GM18517 (cell line): ENCODE measurements around the gene CPXM1.
"Not testable (repeated sequence)": the region's sequence is repeated elsewhere in the genome, so short reads cannot be mapped to it uniquely, and the experiment has no call there.

Source experiments
- ATAC-seq: cut with Tn5 transposase; IDR thresholded peaks from one replicate; pipeline ENCODE4 v1.9.1; 2021; ENCODE audit warnings: mild to moderate bottlenecking, moderate library complexity; ENCODE audit not compliant: unreplicated experiment

Gene CPXM1

DNA sequence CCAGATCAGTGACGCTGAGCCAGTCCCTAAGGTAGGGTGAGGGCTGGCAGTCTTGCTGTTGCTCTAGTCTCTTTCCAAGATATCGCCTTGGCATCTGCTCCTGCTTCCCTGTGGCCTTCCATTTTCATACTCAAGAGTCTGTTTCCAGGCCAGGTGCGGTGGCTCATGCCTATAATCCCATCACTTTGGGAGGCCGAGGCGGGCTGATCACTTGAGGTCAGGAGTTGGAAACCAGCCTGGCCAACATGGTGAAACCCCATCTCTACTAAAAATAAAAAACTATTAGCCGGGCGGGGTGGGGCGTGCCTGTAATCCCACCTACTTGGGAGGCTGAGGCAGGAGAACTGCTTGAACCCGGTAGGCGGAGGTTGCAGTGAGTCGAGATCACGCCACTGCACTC, 30.3 kb downstream of the CPXM1 start:
- not testable (repeated sequence) for ATAC-seq

DNA sequence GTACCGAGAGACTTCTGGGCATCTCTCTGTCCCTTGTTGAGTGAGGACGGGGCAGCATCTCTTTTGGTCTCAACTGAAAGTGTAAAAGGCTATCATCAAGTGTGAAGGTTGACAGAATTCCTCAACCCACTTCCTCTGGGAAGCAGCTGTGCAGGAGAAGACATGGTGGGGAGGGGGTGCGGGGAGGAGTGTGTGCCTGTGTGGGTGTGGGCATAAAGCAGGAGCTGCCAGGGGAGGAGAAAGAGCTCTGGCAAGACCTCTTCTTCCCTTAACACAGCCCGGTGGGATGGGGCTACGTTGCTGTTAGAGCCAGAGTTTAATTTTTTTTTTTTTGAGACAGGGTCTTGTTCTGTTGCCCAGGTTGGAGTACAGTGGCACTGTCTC, 31.8 kb downstream of the CPXM1 start:
- ATAC-seq, result no peak

DNA sequence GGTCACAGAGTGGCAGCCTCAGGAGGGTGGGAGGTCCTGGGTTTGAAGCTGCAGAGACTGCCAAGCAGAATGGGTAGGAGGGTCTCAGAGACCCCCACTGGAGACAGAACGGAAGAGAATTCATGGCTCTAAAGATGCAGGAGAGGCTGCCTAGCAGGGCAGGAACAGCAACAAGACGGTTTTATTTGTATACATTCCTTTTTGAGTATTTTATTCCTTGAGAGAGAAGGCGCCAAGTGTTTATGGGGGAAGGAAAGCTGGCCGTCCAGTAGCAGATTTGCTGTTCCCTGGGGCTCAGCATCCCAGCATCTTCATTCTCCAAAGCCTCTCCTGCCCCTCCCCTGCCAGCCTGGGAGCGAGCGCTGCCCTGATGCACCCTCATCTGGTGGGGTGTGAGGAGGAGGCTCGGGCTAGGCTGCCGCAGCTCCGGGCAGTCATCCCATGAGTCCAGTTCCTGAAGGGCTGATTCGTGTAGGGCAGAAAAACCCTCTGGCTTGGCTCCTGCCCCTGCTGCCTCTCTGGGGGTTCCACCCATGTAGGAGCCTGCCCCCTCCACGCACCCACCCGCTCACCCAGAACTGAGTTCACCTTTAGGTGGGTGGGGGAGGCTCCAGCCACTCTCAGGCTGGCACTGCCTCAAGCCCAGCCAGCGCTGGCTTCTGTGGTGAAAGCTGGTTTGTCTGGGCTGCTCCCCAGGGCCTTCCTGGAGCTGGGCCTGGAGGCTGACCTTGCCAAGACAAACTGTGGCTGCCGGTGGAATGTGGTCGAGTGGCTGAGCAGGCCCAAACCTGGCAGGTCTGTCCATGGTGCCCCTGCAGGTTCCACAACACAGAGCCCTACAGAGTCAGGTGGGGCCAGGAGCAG, 32.4 kb downstream of the CPXM1 start:
- no peak for ATAC-seq

DNA sequence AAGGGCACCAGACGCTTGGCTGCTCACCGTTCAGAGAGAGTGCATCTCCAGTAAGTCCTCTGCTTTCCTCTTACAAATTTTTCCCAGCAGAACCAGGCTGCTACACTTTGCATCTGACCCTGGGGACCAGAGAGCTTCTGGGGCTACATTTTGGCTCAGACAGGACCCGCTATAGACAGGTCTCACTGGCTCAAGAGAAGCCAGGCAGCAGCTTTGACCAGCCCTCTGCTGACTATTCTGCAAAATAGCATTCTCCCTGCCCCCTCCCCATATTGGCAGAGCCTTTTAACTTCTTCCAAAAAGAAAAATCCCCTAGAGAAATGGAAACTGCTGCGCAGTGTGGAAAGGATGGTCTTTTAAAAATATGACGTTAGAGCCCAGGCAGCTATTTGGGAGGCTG, 37.2 kb downstream of the CPXM1 start:
- no peak for ATAC-seq

DNA sequence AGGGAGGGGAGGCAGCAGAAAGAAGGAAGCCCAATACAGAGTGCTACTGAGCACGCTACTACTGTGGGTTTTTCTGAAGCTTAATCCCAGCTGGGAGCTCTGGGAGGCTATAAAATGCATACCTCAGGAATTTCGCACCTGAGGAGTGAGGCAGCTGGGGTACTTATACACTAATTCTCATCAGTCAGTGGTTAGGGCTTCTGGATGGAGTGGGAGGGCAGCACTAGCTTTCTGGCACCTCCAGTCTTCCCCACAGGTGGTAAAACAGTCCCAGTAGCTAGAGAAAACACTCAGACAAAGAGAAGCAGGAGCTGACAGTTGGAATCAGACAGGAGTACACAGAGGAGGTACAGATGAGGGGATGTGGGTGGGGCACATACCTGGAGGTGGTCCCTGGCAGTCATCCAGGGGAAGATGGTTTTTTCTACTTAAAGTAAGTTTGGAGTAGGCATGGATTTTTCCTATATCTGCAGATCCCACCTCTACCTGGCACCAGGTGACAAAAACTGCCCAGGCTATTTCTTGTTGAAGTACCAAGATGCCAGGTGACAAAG, 37.8 kb downstream of the CPXM1 start:
- ATAC-seq, result no peak

DNA sequence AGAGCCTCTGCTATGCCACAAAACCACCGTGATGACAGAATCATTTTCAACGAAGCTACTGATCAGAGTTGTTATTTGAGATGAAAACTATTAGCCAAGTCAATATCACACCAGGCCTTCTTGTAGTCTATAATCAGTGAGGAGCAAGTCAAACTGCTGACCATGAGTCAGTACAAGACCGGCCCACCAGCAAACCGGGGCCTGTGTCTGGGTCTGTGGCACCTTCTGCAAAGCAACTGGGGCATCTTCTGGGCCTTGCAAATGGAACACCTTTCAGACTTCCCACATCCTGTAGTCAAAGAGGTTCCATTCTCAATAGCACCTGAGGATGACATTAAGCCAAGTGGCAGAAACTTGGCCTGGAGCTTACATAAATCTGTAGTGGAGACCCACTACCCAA, 38.5 kb downstream of the CPXM1 start:
- ATAC-seq, result no peak

DNA sequence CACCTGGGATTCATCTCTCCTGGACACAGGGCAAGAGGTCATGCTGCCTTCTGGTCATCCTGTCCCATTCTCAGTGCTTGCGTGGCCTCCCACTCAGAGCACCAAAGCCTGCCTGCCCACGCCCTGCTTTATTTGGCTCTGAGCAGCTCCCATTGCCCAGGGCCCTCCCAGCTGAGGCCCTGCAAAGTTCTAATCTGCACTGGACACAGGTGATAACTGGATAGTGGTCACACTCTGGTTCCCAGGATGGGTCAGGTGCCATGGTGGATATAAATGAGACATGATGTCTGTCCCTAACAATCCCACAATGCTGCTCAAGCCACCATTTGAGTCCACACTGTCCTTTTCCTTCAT, 39.5 kb downstream of the CPXM1 start:
- ATAC-seq, result no peak

DNA sequence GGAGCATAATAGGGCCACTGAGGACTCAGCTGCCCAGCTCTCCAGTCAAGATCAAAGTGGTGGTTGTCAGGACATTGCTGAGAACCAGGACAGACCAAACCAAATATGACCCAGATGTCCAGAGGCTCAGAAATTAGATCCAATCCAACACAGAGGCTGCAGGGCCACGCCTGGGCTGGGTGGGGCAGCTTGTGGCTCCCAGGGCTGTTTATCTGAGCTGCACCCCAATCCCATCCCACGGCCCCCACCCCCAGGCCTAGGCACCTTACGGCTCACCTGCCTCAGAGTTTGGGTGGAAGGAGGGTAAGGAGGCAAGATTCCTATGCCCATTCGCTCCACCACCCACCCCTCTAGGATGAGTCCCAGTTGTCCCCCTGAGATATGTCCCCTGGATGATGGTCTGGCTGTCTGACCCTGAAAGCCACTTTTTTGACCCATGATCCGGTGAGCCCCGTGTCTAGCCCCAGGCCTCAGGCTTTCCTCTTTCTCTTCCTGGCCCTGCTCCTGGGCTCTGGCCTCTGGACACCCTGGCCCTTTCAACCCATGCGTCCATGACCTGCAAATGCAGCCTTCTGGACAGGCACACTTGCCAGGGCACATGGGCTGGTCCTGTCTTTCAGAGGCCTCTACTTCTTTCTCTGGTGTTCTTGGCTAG, 40.0 kb downstream of the CPXM1 start:
- no peak for ATAC-seq

DNA sequence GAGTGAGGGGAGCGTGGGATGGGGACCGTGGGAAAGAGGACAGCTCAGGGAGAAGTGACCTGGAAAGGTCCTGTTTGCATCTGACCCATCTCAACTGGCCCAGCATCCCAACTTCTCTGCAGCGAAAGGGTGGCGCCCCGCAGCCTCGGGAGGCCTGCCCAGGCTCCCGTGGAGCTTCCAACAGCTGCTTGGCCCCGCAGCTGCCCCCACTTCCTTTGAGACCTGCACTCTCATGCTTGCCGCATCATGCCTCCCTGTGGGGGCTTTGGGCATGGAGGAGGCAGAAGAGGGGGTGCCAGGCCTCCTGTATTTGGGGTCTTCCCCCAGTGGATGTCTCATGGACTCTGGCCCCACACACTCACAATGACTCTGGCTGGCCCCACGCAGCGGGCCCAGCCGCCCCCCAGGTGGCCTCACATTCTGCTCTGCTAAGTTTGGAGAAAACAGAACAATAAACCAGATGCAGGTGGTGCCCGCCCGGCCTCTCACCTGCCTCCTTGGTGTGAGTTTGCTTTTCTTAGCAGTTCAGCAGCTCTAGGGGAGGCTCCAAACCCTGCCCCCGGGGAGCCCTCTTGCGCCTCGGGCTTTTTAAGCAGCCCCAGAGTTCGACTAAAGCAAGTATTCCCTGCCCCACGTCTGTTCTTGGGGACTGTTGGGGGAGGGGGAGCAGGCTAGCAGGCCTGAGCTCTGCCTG, 40.7 kb downstream of the CPXM1 start:
- no peak for ATAC-seq

DNA sequence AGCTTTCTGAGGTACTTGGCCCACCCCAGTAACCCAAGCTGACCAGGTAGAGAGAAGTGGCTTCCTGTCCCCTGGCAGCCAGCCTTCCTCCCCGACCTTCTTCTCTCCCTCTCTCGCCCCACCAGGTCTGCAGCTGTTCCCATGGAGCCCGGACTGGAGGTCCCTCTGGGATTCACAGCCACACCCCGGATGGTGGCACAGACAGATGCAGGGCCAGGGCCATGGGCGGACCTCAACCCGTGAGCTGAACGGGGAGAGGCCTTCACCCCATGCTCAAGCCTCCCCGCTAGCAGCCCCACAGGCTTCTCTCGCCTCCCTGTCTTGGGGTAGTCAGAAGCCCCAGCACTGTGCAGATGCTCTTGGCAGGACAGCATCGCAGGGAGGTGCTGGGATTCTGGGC, 41.3 kb downstream of the CPXM1 start:
- no peak for ATAC-seq

DNA sequence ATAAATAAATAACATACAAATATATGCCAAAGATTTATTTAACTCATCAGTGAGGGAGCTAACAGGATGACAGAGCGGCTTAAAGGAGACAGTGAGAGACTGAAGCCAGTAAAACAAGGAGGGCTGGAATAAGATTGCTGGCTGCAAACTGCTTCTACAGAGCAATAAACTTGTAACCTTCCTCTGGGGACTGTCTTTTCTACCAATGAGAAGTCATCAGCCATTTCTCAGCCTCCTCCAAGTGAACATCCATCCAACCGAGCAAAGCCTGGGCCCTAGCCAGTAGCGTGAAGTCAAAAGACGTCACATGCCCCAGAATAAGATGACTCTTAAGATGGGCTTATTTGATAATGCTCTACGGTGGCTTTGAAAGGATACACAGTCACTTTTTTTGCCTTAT, 42.5 kb downstream of the CPXM1 start:
- ATAC-seq, result no peak

DNA sequence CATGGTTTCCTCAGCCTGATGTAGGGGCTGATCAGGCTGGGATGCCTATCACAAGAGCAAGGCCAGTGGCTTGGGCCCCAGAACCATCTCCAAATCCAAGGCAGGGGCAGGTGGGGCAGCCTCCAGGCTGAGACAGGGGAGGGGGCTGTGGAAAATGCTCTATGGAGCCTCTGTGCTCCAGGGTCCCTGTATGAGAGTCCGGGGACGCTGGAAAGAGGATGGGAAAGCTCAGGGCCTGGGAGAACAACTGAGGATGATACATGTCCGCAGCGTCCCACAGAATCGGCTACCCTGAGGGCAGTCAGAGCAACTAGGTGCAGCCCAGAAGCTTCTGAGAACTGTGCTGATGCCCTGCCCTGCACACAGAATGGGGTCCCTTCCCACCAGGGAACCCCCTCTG, 43.4 kb downstream of the CPXM1 start:
- no peak for ATAC-seq

DNA sequence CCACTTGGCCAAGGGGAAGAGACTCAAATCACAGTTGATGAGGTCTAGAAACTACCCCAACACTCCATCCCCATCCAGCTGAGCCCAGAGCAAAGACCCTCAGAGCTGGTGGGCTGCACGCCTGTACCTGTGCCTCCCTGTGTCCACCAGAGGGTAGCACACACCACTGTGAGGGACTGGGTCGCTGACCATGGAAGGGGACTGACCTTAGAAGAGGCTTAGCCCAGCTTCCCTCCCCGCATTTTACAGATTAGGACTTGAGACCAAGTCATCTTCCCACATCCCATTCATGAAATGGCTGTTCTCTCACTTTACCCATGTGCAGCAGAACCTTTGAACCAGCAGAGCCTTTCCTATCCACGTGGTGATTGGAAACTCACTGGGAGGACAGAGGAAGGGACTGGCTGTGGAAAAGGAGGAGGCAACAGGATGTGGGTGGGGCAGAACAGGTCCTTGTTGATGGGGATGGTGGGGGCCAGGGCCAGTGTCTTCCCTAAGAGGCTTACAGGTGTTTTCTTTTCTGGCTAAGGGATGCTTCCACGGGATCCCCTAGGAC, 44.3 kb downstream of the CPXM1 start:
- ATAC-seq, result no peak

DNA sequence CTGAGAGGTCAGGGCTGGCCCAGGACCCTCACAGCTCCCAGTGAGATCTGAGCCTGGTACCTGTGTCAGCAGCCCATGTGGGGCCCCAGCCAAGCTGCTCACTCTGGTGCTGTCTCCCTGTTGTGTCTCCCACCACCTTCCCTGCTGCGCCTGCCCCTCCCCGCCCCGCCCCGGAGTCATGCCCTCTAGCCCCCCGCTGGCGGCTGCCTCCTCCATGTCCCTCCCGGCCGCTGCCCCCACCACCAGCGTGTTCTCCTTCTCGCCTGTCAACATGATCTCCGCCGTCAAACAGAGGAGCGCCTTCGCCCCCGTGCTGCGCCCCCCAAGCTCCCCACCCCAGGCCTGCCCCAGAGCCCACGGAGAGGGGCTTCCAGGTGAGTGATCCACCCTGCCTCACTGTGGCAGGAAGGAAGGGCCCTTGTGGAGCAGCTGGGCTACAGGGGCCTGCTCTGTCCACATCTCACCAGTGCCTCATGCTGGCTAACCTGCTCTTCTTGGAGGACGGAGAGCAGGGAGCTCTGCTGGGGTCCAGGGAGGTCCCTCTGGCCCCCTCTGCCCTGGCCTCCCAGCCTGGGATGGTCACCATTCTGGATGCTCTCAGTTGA, 44.9 kb downstream of the CPXM1 start:
- ATAC-seq, result no peak

DNA sequence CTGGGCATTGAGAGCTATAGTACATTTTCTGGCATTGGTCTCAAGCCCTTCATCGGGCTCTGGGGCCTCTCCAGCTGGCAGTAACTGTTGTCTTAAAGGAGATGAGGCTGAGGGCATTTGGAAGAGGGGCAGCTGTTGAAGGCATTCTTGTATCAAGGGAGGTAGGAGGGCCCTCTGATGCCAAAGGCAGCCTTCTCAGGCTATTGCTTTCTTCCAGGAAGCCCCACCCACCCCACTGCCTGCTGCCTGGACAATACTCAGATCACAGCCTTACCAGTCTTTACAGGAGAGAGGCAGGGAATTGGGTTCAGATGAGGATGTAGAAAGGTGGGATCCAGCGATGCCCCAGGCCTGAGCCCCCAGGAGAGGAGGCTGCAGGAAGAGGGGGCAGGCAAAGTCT, 46.0 kb downstream of the CPXM1 start:
- ATAC-seq, result no peak

DNA sequence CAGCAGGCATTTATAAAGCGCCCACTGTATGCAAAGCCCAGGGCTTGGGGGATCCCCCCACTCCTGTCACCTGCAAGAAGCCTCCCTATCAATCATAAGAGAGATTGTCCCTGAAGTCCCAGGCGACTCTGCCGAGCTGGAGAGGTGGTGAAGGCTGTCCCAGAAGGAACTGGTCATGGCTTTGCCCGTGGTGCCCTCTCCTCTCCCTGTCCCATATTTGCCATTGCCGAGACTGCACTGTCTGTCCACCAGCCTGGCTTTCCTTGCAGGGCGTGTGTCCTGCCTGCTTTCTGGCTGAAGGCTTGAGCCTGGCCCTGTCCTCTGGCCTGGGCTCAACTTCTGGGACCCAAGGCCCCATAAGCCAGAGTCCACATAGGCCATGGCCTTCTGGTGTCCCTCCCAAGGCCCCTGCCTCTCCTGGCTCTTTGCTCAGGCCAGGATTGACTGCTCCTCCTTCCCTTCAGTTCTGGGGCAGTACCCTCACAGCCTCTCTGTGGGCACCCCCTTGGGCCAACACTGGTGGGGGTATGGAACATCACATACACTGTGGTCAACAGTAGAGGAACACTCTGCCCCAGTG, 46.9 kb downstream of the CPXM1 start:
- no peak for ATAC-seq

DNA sequence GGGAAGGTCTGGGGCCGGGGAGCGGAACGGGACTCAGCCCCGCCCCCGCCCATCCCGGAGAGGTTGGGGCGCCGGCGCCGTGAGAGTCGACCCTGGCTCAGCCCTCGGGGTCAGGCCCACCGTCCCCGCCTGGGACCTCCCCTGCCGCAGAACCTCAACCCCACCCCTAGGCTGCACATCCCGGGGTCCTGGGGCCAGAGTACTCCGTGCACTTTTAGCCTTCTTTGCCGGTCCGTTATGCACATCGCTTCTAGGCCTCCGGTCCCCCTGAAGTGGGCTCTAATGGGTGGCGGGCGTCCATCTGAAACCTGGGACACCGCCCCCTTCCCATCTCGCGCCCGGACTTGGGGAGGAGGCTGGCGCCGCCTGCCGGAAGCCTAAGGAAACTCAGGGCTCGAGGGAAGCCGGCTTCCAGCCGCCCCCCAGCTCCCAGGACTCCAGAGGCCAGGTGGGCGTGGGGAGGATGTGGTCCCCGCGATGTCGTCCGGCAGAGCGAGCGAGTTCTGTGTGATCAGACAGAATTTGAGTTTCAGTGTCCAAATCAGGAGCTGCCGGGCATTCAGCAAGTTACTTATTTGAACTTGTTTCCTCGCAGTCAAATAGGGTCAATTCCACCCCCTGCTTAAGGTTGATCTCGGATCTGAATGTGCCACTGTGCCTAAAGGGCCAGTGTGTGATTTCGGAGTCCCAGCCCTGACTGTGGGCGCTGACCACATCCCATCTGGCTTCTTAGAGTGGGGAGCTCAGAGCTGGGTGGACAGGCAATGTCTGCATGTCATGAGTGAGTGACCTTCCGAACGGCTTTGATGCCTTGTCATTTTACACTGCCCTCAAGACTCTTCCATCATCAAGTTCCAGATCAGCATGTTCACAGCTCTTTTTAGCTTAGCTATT, 47.6 kb downstream of the CPXM1 start:
- no peak for ATAC-seq

DNA sequence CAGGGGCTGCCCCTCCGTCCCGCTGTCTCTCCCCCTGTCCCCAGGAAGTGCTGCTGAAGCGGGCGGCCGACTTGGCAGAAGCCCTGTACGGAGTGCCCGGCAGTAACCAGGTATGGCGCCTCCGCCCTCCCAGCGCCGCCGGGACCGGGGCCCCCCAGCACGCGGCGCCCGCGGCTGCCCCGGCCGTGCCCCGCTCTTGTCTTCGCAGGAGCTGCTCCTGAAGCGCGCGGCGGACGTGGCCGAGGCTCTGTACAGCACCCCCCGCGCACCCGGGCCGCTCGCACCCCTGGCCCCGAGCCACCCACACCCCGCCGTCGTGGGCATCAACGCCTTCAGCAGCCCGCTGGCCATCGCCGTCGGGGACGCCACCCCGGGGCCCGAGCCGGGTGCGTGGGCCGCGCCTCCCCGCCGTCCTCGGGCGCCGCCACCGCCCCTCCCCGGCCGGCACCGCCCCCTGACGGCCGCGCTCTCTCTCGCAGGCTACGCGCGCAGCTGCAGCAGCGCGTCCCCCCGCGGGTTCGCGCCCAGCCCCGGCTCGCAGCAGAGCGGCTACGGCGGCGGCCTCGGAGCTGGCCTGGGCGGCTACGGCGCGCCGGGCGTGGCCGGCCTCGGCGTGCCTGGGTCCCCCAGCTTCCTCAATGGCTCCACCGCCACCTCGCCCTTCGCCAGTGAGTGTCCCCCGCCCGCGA, 48.4 kb downstream of the CPXM1 start:
- no peak for ATAC-seq

DNA sequence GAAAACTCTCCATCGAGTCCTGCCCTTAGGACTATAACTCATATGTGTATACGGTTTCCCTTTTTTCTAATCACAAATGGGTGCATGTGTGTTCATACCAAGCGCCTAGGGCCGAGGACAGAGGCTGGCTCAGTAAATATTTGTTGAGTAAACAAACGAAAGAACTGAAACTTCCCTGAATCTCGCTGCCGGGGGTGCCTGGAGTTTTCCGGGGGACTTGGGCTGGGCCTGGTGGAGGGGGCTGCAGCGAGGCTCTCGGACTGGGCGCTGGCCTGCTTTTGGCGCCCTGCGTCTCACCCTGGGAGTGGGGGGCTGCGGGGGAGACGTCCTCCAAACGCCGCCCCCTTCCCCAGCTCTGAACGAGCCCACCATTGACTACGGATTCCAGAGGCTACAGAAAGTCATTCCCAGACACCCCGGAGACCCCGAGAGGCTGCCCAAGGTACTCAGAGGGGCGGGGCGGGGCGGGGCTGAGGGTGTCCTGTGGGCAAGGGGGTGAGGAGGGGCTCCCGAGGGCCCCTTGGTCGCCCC, 49.0 kb downstream of the CPXM1 start:
- no peak for ATAC-seq
